ENCODE data around the gene ABCA2. TPM values are rescaled to one million over a fixed set of nuclear protein-coding genes. Genes with fewer than 3 reads are reported as not detected.

ABCA2 gene
- polyA plus RNA-seq, 1 donor (not counting 4 experiments of a cell fraction or from before 2014, with no cell fraction given): 1.3 TPM

- Histone ChIP-seq H3K4me3 (ENCODE audit: control insufficient read depth in 2 of 3, extremely low read depth in 1 of 3, insufficient read depth in 2 of 3, low read depth in 1 of 3, low read length in 3 of 3) (no peak overlapping the region), H2AFZ (ENCODE audit: control insufficient read depth, low read length) (no peak overlapping the region), H3K9me1 (ENCODE audit: control insufficient read depth, extremely low read depth, insufficient read depth, low read length) (no peaks in the 10 kb centered on the region), H3K27ac (ENCODE audit: control insufficient read depth, insufficient read depth, low read length) (no peak overlapping the region), H4K20me1 (ENCODE audit: control insufficient read depth, extremely low read depth, insufficient read depth, low read length) (no peaks in the 10 kb centered on the region), H3K36me3 (ENCODE audit: control insufficient read depth in 2 of 2, extremely low read depth in 1 of 2, insufficient read depth in 2 of 2, low read length in 2 of 2) (peaks cover 0 to 4% of the 10 kb centered on the region in 2 experiments), H3K4me2 (ENCODE audit: control insufficient read depth, extremely low read depth, insufficient read depth, low read depth, low read length) (no peak overlapping the region), H3K4me1 (ENCODE audit: control insufficient read depth, extremely low read depth, insufficient read depth, low read length) (peaks cover 3% of the 10 kb centered on the region), H3K9ac (ENCODE audit: control insufficient read depth, extremely low read depth, insufficient read depth, low read length) (no peak overlapping the region), H3K27me3 (ENCODE audit: control insufficient read depth, extremely low read depth, insufficient read depth, low read length) (no peaks in the 10 kb centered on the region), H3K9me3 (ENCODE audit: control insufficient read depth, low read depth, low read length) (no peaks in the 10 kb centered on the region), H3K79me2 (ENCODE audit: control insufficient read depth, insufficient read depth, low read length) (no peaks in the 10 kb centered on the region)
- FAIRE-seq (no peak), DNase-seq (ENCODE audit: low read depth, low spot score) (no peak)
- dilution Hi-C loops (cut with MboI; ENCODE audit: extremely low pct_ligation_motif_present, low sequenced_read_pairs): no loop called here
- TF ChIP-seq EZH2 (IDR thresholded peaks at IDR 0.05; ENCODE audit: low read length) (no peak), CTCF (optimal IDR thresholded peaks at IDR 0.05 in 1 of 3, IDR thresholded peaks at IDR 0.05 in 1 of 3, conservative IDR thresholded peaks at IDR 0.05 in 1 of 3; ENCODE audit: extremely low read depth in 1 of 3, insufficient read depth in 2 of 3, low read length in 3 of 3) (no peak)
Measured at GRCh38 chr9:137035507-137035834, 7.4 kb upstream of the ABCA2 start.

GRCh38 chr9:137034709-137035506 lies 6.9 kb upstream of the ABCA2 start:
- Histone ChIP-seq H3K27ac (ENCODE audit: control insufficient read depth, insufficient read depth, low read length) (no peak overlapping the region), H3K9me3 (ENCODE audit: control insufficient read depth, low read depth, low read length) (no peaks in the 10 kb centered on the region), H3K36me3 (ENCODE audit: control insufficient read depth in 2 of 2, extremely low read depth in 1 of 2, insufficient read depth in 2 of 2, low read length in 2 of 2) (peaks cover 0 to 2% of the 10 kb centered on the region in 2 experiments), H3K9ac (ENCODE audit: control insufficient read depth, extremely low read depth, insufficient read depth, low read length) (no peak overlapping the region), H3K9me1 (ENCODE audit: control insufficient read depth, extremely low read depth, insufficient read depth, low read length) (no peaks in the 10 kb centered on the region), H3K79me2 (ENCODE audit: control insufficient read depth, insufficient read depth, low read length) (no peaks in the 10 kb centered on the region), H3K4me2 (ENCODE audit: control insufficient read depth, extremely low read depth, insufficient read depth, low read depth, low read length) (peak overlapping the region; percentile 19), H3K27me3 (ENCODE audit: control insufficient read depth, extremely low read depth, insufficient read depth, low read length) (no peaks in the 10 kb centered on the region), H2AFZ (ENCODE audit: control insufficient read depth, low read length) (no peak overlapping the region), H3K4me3 (ENCODE audit: control insufficient read depth in 2 of 3, extremely low read depth in 1 of 3, insufficient read depth in 2 of 3, low read depth in 1 of 3, low read length in 3 of 3) (no peak overlapping the region), H4K20me1 (ENCODE audit: control insufficient read depth, extremely low read depth, insufficient read depth, low read length) (no peaks in the 10 kb centered on the region), H3K4me1 (ENCODE audit: control insufficient read depth, extremely low read depth, insufficient read depth, low read length) (peaks cover 3% of the 10 kb centered on the region)
- TF ChIP-seq EZH2 (IDR thresholded peaks at IDR 0.05; ENCODE audit: low read length) (peak; percentile 31), CTCF (optimal IDR thresholded peaks at IDR 0.05 in 1 of 3, IDR thresholded peaks at IDR 0.05 in 1 of 3, conservative IDR thresholded peaks at IDR 0.05 in 1 of 3; ENCODE audit: extremely low read depth in 1 of 3, insufficient read depth in 2 of 3, low read length in 3 of 3) (peak; percentile 92 to 97 (median 96))
- DNase-seq (ENCODE audit: low read depth, low spot score): no peak
- dilution Hi-C loops (cut with MboI; ENCODE audit: extremely low pct_ligation_motif_present, low sequenced_read_pairs): no loop called here
- FAIRE-seq: peak; percentile 65

All from keratinocyte (primary cell).